Ramos (cell line): ENCODE data around the gene ZNF423.

Experiments
- in situ Hi-C: fragments of 300-500 bp; cut with MboI; formaldehyde crosslinking; loops from one replicate; pipeline ENCODE4 v1.14.3; 2022; ENCODE audit warnings: low sequenced_read_pairs; ENCODE audit not compliant: unreplicated experiment

The ZNF423 gene

DNA sequence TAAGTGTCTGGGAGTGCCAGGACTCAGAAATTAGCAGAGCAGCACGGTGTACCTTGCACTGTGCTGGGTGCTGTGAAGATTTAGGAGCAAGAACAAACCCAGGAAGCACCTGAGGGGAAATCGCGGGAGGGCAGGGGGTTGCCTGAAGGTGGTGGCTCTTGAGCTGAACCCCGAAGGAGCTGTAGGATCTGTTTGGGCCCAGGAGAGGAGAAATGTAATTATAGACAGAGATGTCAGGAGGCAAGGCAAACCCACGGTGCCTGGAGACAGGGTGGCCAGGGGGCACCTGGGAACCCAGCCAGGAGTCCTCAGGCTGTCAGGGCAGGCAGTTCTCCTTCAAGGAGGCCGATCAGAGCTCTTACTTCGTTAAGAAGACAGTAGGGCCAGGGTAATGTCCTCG, 373.2 kb downstream of the ZNF423 start:
- in situ Hi-C loops = no loop called here

GRCh38 chr16:49478616-49479015, 377.3 kb downstream of the ZNF423 start:
- in situ Hi-C loops = no loop called here

GRCh38 chr16:49478107-49478506, 377.8 kb downstream of the ZNF423 start:
- in situ Hi-C loops = no loop called here

DNA sequence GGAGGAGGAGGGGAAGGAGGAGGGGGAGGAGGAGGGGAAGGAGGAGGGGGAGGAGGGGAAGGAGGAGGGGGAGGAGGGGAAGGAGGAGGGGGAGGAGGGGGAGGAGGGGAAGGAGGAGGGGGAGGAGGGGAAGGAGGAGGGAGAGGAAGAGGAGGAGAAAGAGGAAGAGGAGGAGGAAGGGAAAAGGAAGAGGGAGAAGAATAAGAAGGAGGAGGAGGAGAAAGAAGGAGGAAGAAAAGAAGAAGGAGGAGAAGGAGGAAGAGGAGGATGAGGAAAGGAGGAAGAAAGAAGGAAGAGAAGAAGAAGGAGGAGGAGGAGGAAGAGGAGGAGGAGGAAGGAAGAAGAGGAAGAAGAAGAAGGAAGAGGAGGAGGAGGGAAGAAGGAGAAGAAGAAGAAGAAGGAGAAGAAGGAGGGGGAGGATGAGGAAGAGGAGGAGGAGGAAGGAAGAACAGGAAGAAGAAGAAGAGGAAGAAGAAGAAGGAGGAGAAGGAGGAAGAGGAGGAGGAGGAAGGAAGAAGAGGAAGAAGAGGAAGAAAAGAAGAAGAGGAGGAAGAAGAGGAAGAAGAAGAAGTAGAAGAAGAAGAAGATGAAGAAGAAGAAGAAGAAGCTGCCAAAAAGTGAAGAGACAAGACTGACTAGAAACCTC, 378.5 kb downstream of the ZNF423 start:
- in situ Hi-C loops = no loop called here

GRCh38 chr16:49474741-49475140, 381.2 kb downstream of the ZNF423 start:
- in situ Hi-C loops = no loop called here

DNA sequence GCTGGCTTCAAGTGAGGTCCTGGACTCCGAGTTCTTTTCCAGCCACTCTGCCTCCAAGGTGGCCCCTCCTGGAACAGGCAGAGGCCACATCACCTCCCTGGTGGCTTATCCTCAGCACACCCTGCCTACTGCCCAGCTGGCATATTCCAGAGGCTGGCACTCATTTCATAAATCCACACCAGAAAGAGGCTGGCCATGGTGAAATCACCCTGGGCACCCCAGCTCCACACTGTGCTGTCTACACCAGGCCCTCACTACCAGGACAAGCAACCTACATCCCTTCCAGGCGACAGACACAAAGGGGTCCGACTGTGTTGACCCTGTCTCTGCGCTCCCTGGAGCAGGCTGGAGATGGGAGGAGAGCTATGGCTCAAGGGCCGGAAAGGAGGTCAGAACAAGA, 382.1 kb downstream of the ZNF423 start:
- in situ Hi-C loops = no loop called here

DNA sequence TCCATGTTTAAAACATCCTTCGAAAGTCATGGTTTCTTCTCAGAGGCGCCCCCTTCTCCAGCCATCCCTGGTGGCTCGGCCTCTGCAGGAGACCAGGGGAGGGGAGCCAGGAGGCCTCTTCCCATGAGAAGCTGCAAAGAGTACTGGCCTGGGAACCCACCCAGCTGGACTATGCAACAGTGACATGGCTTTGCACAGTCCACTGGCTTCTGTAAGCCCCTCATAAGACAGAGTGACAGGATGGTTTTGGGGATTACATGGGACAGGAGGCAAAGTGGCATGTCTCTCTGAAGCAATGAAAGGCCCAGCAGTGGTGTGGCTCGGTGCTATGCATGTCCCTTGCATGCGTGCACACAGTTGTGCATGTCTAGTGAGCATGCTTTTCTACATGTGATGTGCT, 382.8 kb downstream of the ZNF423 start:
- in situ Hi-C loops = no loop called here

- in situ Hi-C loops = no loop called here
Observed at GRCh38 chr16:49472598-49472997, 383.3 kb downstream of the ZNF423 start.

DNA sequence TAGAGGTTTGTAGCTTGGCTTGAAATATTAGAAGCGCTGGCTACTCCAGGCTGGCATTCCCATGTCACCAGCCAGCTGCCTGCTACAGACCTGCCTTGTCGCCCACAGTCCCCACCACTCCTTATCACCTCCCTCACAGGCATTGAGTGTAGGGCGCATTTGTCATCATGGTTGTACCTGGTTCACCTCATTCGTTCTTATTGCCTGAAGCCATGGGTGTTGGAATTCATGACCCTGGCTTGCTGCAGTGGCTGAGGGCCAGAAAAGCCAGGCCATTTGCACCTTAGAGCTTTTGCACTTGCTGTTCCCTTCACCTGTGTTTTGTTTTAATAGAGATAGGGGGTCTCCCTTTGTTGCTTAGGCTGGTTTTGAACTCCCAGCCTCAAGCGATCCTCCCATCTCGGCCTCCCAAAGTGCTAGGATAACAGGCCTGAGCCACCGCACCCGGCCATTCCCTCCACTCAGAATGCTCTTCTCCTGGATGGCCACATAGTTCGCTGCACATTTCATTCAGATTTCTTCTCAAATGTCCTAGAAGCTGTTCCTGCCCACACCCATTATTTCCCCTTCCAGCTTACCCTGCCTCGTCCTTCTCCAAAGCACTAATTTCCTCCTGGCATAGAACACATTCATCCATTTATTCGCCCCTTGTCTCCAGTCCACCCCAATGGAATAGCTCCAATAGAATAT, 384.7 kb downstream of the ZNF423 start:
- in situ Hi-C loops = no loop called here

- in situ Hi-C loops = no loop called here
Observed at GRCh38 chr16:49470513-49470991, 385.4 kb downstream of the ZNF423 start.

DNA sequence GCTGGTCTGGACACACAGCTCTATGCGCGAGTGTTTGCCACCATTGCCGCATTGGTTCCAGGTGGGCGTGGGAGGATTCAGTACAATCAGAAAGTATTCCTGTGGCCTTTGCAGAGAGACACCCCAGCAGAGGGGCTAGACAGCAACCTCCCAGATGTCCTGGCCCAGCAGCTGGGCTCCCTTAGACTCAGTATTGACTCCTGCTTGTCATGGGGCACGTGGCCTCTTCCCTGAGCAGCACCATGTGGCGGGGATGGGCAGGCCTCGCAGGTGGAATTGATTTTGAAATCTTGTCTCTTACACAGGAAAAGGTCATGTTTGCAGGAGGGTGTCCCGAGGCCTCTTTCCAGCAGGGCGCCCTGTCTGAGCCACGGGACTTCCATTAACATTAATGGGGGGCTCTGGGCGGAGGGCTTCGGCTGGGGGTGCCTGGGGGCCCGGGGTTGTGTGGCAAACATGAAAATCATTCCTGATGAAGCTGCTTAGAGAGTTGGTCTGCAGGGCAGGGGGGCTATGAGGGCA, 385.9 kb downstream of the ZNF423 start:
- in situ Hi-C loops = no loop called here

- in situ Hi-C loops = no loop called here
Observed at GRCh38 chr16:49469311-49469670, 386.6 kb downstream of the ZNF423 start.

- in situ Hi-C loops = no loop called here
Observed at GRCh38 chr16:49468611-49469310, 387.2 kb downstream of the ZNF423 start.

DNA sequence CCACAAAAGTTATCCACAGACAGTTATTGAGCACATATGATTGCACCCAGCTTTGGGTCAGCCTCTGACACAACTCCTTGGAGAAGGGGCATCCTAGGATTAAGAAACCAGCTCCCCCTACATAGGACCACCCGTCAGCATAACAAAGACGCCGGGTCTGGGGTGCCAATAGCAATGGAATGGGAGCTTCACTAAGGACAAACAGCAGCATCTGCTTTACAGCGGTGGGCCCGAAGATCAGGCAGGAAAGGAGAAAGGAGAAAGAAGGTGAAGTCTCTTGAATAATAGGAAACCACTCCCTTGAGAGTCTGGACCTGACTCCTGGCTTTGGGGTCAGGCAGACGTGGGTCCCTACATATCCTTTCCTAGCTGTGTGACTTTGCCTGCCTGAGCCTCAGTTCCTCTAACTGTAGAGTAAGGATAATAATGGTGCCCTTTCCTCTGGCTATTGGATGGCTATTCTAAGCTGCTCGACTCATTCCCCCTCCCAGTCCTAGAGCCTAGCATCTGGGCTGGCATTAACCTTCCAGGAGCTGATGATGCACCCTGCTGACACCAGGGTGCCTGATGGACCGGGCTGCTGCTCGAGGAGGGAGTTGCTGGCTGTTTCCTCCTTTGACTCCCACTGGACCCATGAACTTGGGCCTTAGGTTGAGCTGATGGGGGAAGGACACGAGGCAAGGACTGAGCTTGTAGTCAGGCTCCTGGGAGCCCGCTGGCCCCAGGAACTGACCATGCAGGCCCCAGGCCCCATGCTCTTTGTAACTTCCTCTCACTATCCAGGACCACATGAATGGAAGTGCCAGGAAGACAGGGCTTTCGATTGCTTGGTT, 388.2 kb downstream of the ZNF423 start:
- in situ Hi-C loops = no loop called here

DNA sequence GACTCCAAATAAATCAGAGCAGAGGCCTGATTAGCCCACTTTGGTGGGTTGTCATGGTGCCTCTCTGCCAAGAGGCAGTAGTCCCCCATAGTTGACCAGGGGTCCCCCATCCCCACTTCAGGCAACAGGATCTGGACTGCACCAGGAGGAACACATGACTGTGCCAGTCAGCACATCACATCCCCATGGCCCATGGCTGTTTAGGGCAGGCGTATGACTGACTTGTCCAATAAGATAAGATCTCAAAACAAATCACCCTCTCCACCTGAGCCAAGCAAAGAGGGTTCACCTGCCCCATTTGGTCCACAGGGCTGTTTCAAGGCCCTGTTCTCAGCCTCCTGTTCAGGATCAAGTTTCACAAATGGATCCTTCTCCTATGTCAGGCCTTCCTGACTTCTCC, 389.0 kb downstream of the ZNF423 start:
- in situ Hi-C loops = no loop called here

DNA sequence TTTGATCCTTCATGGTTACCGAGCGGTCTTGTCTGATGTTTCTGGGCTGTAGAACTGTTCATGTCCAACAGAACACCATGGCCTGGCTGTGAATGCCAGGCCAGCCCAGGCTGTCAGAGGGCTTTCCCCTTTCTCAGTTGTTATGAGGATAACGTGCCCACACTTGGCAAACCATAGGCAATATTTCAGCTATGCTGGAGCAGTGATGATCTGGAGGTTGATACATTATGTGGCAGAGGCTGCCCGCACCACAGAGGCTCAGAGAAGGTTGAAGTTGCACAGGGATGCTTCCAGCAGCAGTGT, 389.4 kb downstream of the ZNF423 start:
- in situ Hi-C loops = no loop called here

DNA sequence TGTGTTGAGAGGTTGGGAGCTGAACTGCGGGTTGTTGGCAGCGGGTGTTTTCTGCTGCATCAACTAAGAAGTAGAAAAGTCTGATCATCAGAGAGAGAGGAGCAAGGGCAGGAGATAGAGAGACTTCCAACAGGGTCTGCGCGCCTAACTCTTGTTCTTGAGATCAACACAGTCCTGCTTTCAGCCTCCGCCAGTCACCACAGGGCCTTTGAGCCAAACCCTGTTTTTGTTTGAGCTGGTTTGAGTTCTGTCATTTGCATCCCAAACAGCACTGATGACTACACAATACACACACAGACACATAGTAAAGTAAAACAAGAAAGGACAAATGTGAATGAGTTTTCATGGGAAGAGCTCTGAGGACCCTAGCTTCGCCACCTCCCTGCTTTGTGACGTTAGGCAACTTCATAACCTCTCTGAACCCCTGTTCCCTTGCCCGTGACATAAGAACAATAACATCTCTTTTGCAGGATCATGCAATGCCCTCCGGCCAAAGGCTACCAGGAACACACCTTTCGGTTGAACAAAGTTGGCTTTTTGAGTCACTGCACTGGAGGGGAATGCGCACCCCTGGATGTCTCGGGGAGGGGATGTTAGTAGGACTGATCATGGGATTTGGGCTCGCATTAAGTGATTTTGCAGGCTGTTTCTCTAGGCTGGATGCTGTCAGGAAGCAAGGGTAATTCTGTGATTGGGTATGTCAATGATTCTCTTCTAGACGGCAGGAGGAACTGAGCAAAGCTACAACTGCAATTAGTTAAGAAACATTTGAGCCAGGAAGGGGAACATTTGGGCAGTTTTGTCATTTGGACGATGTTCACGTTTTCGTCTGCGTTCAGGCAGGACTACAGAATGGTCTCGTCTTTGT, 390.0 kb downstream of the ZNF423 start:
- in situ Hi-C loops = no loop called here

GRCh38 chr16:49464877-49465504, 390.9 kb downstream of the ZNF423 start:
- in situ Hi-C loops = no loop called here

GRCh38 chr16:49464093-49464492, 391.8 kb downstream of the ZNF423 start:
- in situ Hi-C loops = no loop called here
